HCT116 (cell line): Measurements from ENCODE around the gene GARIN5B. TPM values are rescaled to one million over a fixed set of nuclear protein-coding genes. Genes with fewer than 3 reads are reported as not detected.
"Not testable (repeated sequence)": the region's sequence is repeated elsewhere in the genome, so short reads cannot be mapped to it uniquely, and the experiment has no call there.

Experiments
- ATAC-seq: fragments of 200-7000 bp; cut with Tn5 transposase; 2 replicates; pipeline ENCODE4 v1.9.1; 2020; ENCODE audit warnings: mild to moderate bottlenecking, moderate library complexity
- BruUV-seq: library from RNA; stranded (reverse); fragments of 400-500 nt; replicated peaks from 2 replicates; lab custom pipeline; 2021; lab: Mats Ljungman, UMichigan
- CTCF ChIA-PET: fragments of 300-600 bp; sonication (Branson Sonifier 250); formaldehyde crosslinking; loops from one replicate; lab custom pipeline; 2021; ENCODE audit warnings: antibody characterized with exemption; lab: Charles Lee
- POLR2A ChIA-PET: fragments of 300-600, 350-600 bp; sonication (Branson Sonifier 250); formaldehyde crosslinking; loops from one replicate; lab custom pipeline; 2021; ENCODE audit warnings: antibody characterized with exemption; lab: Charles Lee
- RAD21 ChIA-PET, 2 experiments: fragments of 300-600 bp; sonication (Branson Sonifier 250); formaldehyde crosslinking; loops; one replicate each; lab custom pipeline; 2023; ENCODE audit warnings: low total read pairs in 2 of 2; ENCODE audit not compliant: uncharacterized antibody in 2 of 2, unreplicated experiment in 2 of 2, low non-redundant PET in 1 of 2; lab: Charles Lee
- DNase-seq: peaks from one replicate; pipeline ENCODE4 v3.0.0-alpha.2; 2010; ENCODE audit warnings: low read depth, low spot score
- H2AFZ ChIP-seq: fragments of 200-600 bp; shearing (Covaris generic), sonication (generic); 2 replicates; pipeline ENCODE4 v1.6.1; 2017; ENCODE audit warnings: low read depth, mixed run types, mixed read lengths, antibody characterized with exemption, low read length; ENCODE audit not compliant: poor library complexity, severe bottlenecking
- H3K27ac ChIP-seq: 2 replicates; pipeline ENCODE4 v1.5.1; 2012; ENCODE audit warnings: low read depth, low read length
- H3K27me3 ChIP-seq: fragments of 200-600 bp; sonication (generic); 2 replicates; pipeline ENCODE4 v1.6.1; 2016; ENCODE audit warnings: mixed run types, low read length, mixed read lengths; ENCODE audit not compliant: insufficient read depth
- H3K36me3 ChIP-seq, 2 experiments: fragments of 200-500 bp in 1 of 2; fragments of 200-600 bp in 1 of 2; sonication (Bioruptor generic) in 1 of 2; sonication (generic) in 1 of 2; 2 replicates each; pipeline versions ENCODE4 v1.5.1 to v1.6.1; 2014 to 2016; ENCODE audit warnings: low read length in 2 of 2, inconsistent platforms in 1 of 2, mixed read lengths in 1 of 2, mixed run types in 1 of 2; ENCODE audit not compliant: insufficient read depth in 2 of 2, control insufficient read depth in 1 of 2
- H3K4me1 ChIP-seq, 2 experiments: fragments of 200-600 bp in 1 of 2; sonication (generic) in 1 of 2; 2 replicates each; pipeline versions ENCODE4 v1.5.1 to v1.6.1; 2012 to 2017; ENCODE audit warnings: low read length in 2 of 2, inconsistent platforms in 1 of 2, mild to moderate bottlenecking in 1 of 2, mixed read lengths in 1 of 2, mixed run types in 1 of 2, moderate library complexity in 1 of 2; ENCODE audit not compliant: insufficient read depth in 2 of 2, control insufficient read depth in 1 of 2
- H3K4me2 ChIP-seq: fragments of 200-600 bp; sonication (generic); 2 replicates; pipeline ENCODE4 v1.6.1; 2017; ENCODE audit warnings: mixed run types, low read length, mixed read lengths
- H3K4me3 ChIP-seq, 2 experiments: fragments of 200-600 bp in 1 of 2; sonication (generic) in 1 of 2; replicated peaks in 1 of 2; 2 replicates each; pipeline ENCODE4 v1.5.1; 2011 to 2016; ENCODE audit warnings: low read length in 2 of 2, control low read depth in 1 of 2, low read depth in 1 of 2, mild to moderate bottlenecking in 1 of 2, mixed read lengths in 1 of 2, mixed run types in 1 of 2
- H3K79me2 ChIP-seq: fragments of 200-600 bp; sonication (generic); 2 replicates; pipeline ENCODE4 v1.6.1; 2017; ENCODE audit warnings: mild to moderate bottlenecking, mixed run types, low read length, moderate library complexity, mixed read lengths; ENCODE audit not compliant: insufficient read depth
- H3K9ac ChIP-seq: fragments of 200-600 bp; sonication (generic); 2 replicates; pipeline ENCODE4 v1.6.1; 2016; ENCODE audit warnings: low read length, mixed read lengths
- H3K9me2 ChIP-seq: fragments of 200-600 bp; sonication (generic), shearing (Covaris generic); 2 replicates; pipeline ENCODE4 v1.6.1; 2017; ENCODE audit warnings: mixed run types, mild to moderate bottlenecking, moderate library complexity; ENCODE audit not compliant: insufficient read depth
- H3K9me3 ChIP-seq, 2 experiments: fragments of 200-500 bp in 1 of 2; fragments of 200-600 bp in 1 of 2; sonication (Bioruptor generic) in 1 of 2; sonication (generic) in 1 of 2; 2 replicates each; pipeline ENCODE4 v1.6.1; 2014 to 2017; ENCODE audit warnings: low read length in 2 of 2, mixed read lengths in 2 of 2, inconsistent platforms in 1 of 2, low read depth in 1 of 2, mild to moderate bottlenecking in 1 of 2, mixed run types in 1 of 2, moderate library complexity in 1 of 2; ENCODE audit not compliant: control insufficient read depth in 1 of 2, insufficient read depth in 1 of 2
- H4K20me1 ChIP-seq: fragments of 200-600 bp; sonication (generic), shearing (Covaris generic); 2 replicates; pipeline ENCODE4 v1.6.1; 2017; ENCODE audit warnings: mixed run types, mild to moderate bottlenecking, moderate library complexity; ENCODE audit not compliant: insufficient read depth
- CBX3 ChIP-seq: IDR thresholded peaks from 2 replicates; pipeline ENCODE4 v1.6.1; 2012; ENCODE audit warnings: low read depth
- CEBPB ChIP-seq: IDR thresholded peaks from 2 replicates; pipeline ENCODE4 v1.6.1; 2012; ENCODE audit warnings: low read depth
- EGR1 ChIP-seq: IDR thresholded peaks from 2 replicates; pipeline ENCODE4 v1.6.1; 2012; ENCODE audit warnings: low read depth
- ELF1 ChIP-seq: IDR thresholded peaks from 2 replicates; pipeline ENCODE4 v1.6.1; 2012; ENCODE audit warnings: low read depth, borderline replicate concordance
- EZH2 ChIP-seq: fragments of 200-600 bp; sonication (generic); IDR thresholded peaks from 2 replicates; pipeline ENCODE4 v1.6.1; 2017; ENCODE audit warnings: antibody characterized with exemption, mixed run types
- EZH2phosphoT487 ChIP-seq: fragments of 200-600 bp; IDR thresholded peaks from 2 replicates; pipeline ENCODE4 v1.6.1; 2018; ENCODE audit warnings: antibody characterized with exemption, borderline replicate concordance
- FOSL1 ChIP-seq: IDR thresholded peaks from 2 replicates; pipeline ENCODE4 v1.6.1; 2012; ENCODE audit warnings: low read depth
- JUND ChIP-seq: IDR thresholded peaks from 2 replicates; pipeline ENCODE4 v1.6.1; 2012
- POLR2AphosphoS5 ChIP-seq: IDR thresholded peaks from 2 replicates; pipeline ENCODE4 v1.6.1; 2011; ENCODE audit warnings: mild to moderate bottlenecking, low read depth, low read length, moderate library complexity
- RAD21 ChIP-seq: IDR thresholded peaks from 2 replicates; pipeline ENCODE4 v1.6.1; 2012; ENCODE audit warnings: low read depth, mild to moderate bottlenecking
- SP1 ChIP-seq: IDR thresholded peaks from 2 replicates; pipeline ENCODE4 v1.6.1; 2012; ENCODE audit warnings: low read depth
- SRF ChIP-seq: IDR thresholded peaks from 2 replicates; pipeline ENCODE4 v1.6.1; 2012; ENCODE audit warnings: low read depth
- YY1 ChIP-seq: IDR thresholded peaks from 2 replicates; pipeline ENCODE4 v1.6.1; 2011; ENCODE audit warnings: low read length, low read depth, moderate library complexity, mild to moderate bottlenecking; ENCODE audit not compliant: insufficient replicate concordance; ENCODE audit errors: extremely low read depth
- ZNF274 ChIP-seq: fragments of 200-500 bp; sonication (Bioruptor generic); IDR thresholded peaks from 2 replicates; pipeline ENCODE4 v1.6.1; 2014; ENCODE audit warnings: mild to moderate bottlenecking, low read depth, low read length, inconsistent platforms
- intact Hi-C: fragments of 100-400 bp; cut with micrococcal nuclease; formaldehyde crosslinking; loops from 2 replicates; pipeline ENCODE4 v1.10.0; 2022
- total RNA-seq: library from RNA; stranded (reverse); gene quantifications from one replicate; pipeline ENCODE4 v1.2.1, GENCODE V29; 2021; ENCODE audit not compliant: unreplicated experiment
- TF ChIP-seq, protein P1 (sequence below): IDR thresholded peaks from 2 replicates; pipeline ENCODE4 v1.6.1; 2012
- TF ChIP-seq, protein P2 (sequence below): IDR thresholded peaks from 2 replicates; pipeline ENCODE4 v1.6.1; 2012

GARIN5B gene
- total RNA-seq, 1 experiment from 2014 or later = not detected

DNA sequence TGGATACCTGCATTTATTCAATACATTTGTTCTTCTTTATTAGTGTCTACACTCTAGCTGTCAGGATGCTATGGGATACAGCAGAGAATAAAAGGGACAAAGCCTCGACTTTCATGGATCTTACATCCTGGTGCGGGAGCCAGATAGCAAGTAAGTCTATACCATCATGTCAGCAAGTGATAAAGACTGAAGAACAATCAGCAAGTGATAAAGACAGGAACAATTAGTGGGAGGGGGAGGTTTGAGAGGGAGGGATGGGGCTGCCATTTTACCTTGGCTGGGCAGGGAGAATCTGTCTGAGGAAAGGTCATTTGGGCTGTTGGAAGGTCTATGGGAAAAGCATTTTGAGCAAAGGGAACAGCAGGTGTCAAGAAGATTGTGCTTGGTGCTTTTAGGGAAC, 47.1 kb upstream of the GARIN5B start:
- intact Hi-C loops = no loop called here
- POLR2A ChIA-PET = no interaction called here
- H3K9ac ChIP-seq = no peak overlapping the region

DNA sequence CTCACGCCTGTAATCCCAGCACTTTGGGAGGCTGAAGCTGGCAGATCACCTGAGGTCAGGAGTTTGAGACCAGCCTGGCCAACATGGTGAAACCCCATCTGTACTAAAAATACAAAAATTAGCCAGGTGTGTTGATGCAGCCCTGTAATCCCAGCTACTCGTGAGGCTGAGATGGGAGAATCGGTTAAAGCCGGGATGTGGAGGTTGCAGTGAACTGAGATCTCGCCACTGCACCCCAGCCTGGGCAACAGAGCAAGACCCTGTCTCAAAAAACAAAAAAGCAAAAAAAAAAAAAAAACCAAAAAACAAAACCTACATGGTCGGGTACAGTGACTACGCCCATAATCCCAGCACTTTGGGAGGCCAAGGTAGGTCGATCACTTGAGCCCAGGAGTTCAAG, 46.1 kb upstream of the GARIN5B start:
- H2AFZ ChIP-seq, ATAC-seq, intact Hi-C loops, DNase-seq, H3K9me2 ChIP-seq, BruUV-seq, H3K4me2 ChIP-seq, H3K9me3 ChIP-seq, H4K20me1 ChIP-seq, RAD21 ChIA-PET, CTCF ChIA-PET, H3K4me3 ChIP-seq, H3K27me3 ChIP-seq: not testable (repeated sequence)
- peak overlapping the region; percentile 99; the same call in 1 of the 2 replicates for H3K9ac ChIP-seq
- peaks cover 33% of the 10 kb centered on the region for H3K79me2 ChIP-seq
- POLR2A ChIA-PET = interaction anchor here (1.1 to 1.4 kb wide), 2 partner anchors 26 to 129 kb away, joined by 3 to 4 read pairs; partner anchors contain the start of gene HSPBP1
- H3K36me3 ChIP-seq = peaks cover 13 to 24% of the 10 kb centered on the region in 2 experiments; a peak in 3 of 4 replicates
- H3K27ac ChIP-seq = 0 out of 2 replicates have a peak overlapping the region, but pooled peaks have one; percentile 95
- peaks cover 12 to 27% of the 10 kb centered on the region in 2 experiments for H3K4me1 ChIP-seq

More for the DNA sequence above, 47.1 kb upstream of the GARIN5B start:
- H2AFZ ChIP-seq = no peak overlapping the region
- H3K9me3 ChIP-seq = no peaks in the 10 kb centered on the region
- H3K4me2 ChIP-seq = no peak overlapping the region
- ChIA-PET RAD21 (no interaction called here), CTCF (no interaction called here)
- H3K9me2 ChIP-seq = no peaks in the 10 kb centered on the region
- no peak for ATAC-seq
- no peaks in the 10 kb centered on the region for H3K27me3 ChIP-seq
- no peak overlapping the region for H3K27ac ChIP-seq
- no peak for DNase-seq
- no peak overlapping the region for H3K4me3 ChIP-seq
- peaks cover 9 to 16% of the 10 kb centered on the region in 2 experiments; a peak in 3 of 4 replicates for H3K36me3 ChIP-seq
- peaks cover 24% of the 10 kb centered on the region for H3K79me2 ChIP-seq
- TF ChIP-seq RAD21 = no peak
- TF ChIP-seq YY1 = no peak
- no peak for TF ChIP-seq ZNF274
- no peak for TF ChIP-seq EGR1
- TF ChIP-seq CEBPB = no peak
- TF ChIP-seq ELF1 = no peak
- TF ChIP-seq SRF = no peak
- TF ChIP-seq CBX3 = no peak
- no peak for TF ChIP-seq EZH2phosphoT487
- no peak for TF ChIP-seq POLR2AphosphoS5
- no peak for TF ChIP-seq EZH2
- TF ChIP-seq SP1 = no peak
- TF ChIP-seq, protein P1, sequence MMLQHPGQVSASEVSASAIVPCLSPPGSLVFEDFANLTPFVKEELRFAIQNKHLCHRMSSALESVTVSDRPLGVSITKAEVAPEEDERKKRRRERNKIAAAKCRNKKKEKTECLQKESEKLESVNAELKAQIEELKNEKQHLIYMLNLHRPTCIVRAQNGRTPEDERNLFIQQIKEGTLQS = no peak
- TF ChIP-seq, protein P2, sequence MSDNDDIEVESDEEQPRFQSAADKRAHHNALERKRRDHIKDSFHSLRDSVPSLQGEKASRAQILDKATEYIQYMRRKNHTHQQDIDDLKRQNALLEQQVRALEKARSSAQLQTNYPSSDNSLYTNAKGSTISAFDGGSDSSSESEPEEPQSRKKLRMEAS = no peak
- no peak for TF ChIP-seq JUND
- no peak for TF ChIP-seq FOSL1
- peaks cover 8% of the 10 kb centered on the region; the same call in 1 of the 2 replicates for H4K20me1 ChIP-seq
- BruUV-seq = no TSS peak
- H3K4me1 ChIP-seq = peaks cover 12 to 27% of the 10 kb centered on the region in 2 experiments
